Astrocyte (in vitro differentiated cells and primary cell): ENCODE data around the gene DSCAM. TPM values are rescaled to one million over a fixed set of nuclear protein-coding genes. Genes with fewer than 3 reads are reported as not detected.

ENCODE experiments used
- DNase-seq: peaks from one replicate; pipeline ENCODE4 v3.0.0-alpha.2; 2010; ENCODE audit warnings: low read depth
- FAIRE-seq: peaks from 2 replicates; lab custom pipeline; 2011; peaks lifted over from hg19 to GRCh38; lab: Jason Lieb, UNC
- H2AFZ ChIP-seq: 2 replicates; pipeline ENCODE4 v1.6.0; 2012; ENCODE audit warnings: low read depth, low read length, inconsistent platforms
- H3K27ac ChIP-seq: 2 replicates; pipeline ENCODE4 v1.5.1; 2011; ENCODE audit warnings: low read depth, low read length, inconsistent platforms
- H3K27me3 ChIP-seq: 2 replicates; pipeline ENCODE4 v1.6.0; 2011; ENCODE audit warnings: low read length, inconsistent platforms; ENCODE audit not compliant: insufficient read depth
- H3K36me3 ChIP-seq: 2 replicates; pipeline ENCODE4 v1.5.1; 2011; ENCODE audit warnings: low read length, inconsistent platforms; ENCODE audit not compliant: insufficient read depth
- H3K4me1 ChIP-seq: 2 replicates; pipeline ENCODE4 v1.5.1; 2011; ENCODE audit warnings: low read length, inconsistent platforms; ENCODE audit not compliant: insufficient read depth
- H3K4me2 ChIP-seq: 2 replicates; pipeline ENCODE4 v1.6.0; 2012; ENCODE audit warnings: low read length, inconsistent platforms
- H3K4me3 ChIP-seq: 2 replicates; pipeline ENCODE4 v1.5.1; 2011; ENCODE audit warnings: low read depth, mild to moderate bottlenecking, low read length, inconsistent platforms; ENCODE audit not compliant: insufficient read depth
- H3K79me2 ChIP-seq: 2 replicates; pipeline ENCODE4 v1.6.0; 2012; ENCODE audit warnings: mild to moderate bottlenecking, low read length, inconsistent platforms; ENCODE audit not compliant: insufficient read depth
- H3K9ac ChIP-seq: 2 replicates; pipeline ENCODE4 v1.6.0; 2012; ENCODE audit warnings: mild to moderate bottlenecking, low read length, inconsistent platforms
- H3K9me3 ChIP-seq: 2 replicates; pipeline ENCODE4 v1.5.1; 2012; ENCODE audit warnings: low read depth, mild to moderate bottlenecking, low read length, inconsistent platforms; ENCODE audit not compliant: insufficient read depth
- H4K20me1 ChIP-seq: 2 replicates; pipeline ENCODE4 v1.6.0; 2012; ENCODE audit warnings: low read length, inconsistent platforms; ENCODE audit not compliant: insufficient read depth
- H3K27ac Mint-ChIP-seq: one replicate; pipeline ENCODE4 v1.8.0; 2021; ENCODE audit warnings: mild to moderate bottlenecking, mixed read lengths; ENCODE audit not compliant: unreplicated experiment
- H3K27me3 Mint-ChIP-seq: one replicate; pipeline ENCODE4 v1.8.0; 2021; ENCODE audit warnings: low read depth, mixed read lengths; ENCODE audit not compliant: unreplicated experiment
- H3K36me3 Mint-ChIP-seq: one replicate; pipeline ENCODE4 v1.8.0; 2021; ENCODE audit warnings: low read depth, mixed read lengths; ENCODE audit not compliant: unreplicated experiment
- H3K4me1 Mint-ChIP-seq: one replicate; pipeline ENCODE4 v1.8.0; 2021; ENCODE audit warnings: low read depth, mixed read lengths; ENCODE audit not compliant: unreplicated experiment
- H3K4me3 Mint-ChIP-seq: one replicate; pipeline ENCODE4 v1.8.0; 2021; ENCODE audit warnings: mild to moderate bottlenecking, moderate library complexity, mixed read lengths; ENCODE audit not compliant: unreplicated experiment
- H3K9me3 Mint-ChIP-seq: one replicate; pipeline ENCODE4 v1.8.0; 2021; ENCODE audit warnings: mild to moderate bottlenecking, mixed read lengths; ENCODE audit not compliant: unreplicated experiment
- EZH2 ChIP-seq: IDR thresholded peaks from 2 replicates; pipeline ENCODE4 v1.6.1; 2012; ENCODE audit warnings: mild to moderate bottlenecking, low read length, inconsistent platforms; ENCODE audit not compliant: insufficient read depth
- total RNA-seq: library from RNA; stranded (reverse); gene quantifications from 2 replicates; pipeline ENCODE4 v1.2.1, GENCODE V29; 2021
- TF ChIP-seq, protein P1 (sequence below): IDR thresholded peaks from 2 replicates; pipeline ENCODE4 v1.5.1; 2011; ENCODE audit warnings: low read depth, mild to moderate bottlenecking, inconsistent platforms, low read length, moderate library complexity; ENCODE audit not compliant: insufficient read depth

DSCAM gene
- total RNA-seq, 1 donor from 2014 or later, result 0.18 TPM

DNA sequence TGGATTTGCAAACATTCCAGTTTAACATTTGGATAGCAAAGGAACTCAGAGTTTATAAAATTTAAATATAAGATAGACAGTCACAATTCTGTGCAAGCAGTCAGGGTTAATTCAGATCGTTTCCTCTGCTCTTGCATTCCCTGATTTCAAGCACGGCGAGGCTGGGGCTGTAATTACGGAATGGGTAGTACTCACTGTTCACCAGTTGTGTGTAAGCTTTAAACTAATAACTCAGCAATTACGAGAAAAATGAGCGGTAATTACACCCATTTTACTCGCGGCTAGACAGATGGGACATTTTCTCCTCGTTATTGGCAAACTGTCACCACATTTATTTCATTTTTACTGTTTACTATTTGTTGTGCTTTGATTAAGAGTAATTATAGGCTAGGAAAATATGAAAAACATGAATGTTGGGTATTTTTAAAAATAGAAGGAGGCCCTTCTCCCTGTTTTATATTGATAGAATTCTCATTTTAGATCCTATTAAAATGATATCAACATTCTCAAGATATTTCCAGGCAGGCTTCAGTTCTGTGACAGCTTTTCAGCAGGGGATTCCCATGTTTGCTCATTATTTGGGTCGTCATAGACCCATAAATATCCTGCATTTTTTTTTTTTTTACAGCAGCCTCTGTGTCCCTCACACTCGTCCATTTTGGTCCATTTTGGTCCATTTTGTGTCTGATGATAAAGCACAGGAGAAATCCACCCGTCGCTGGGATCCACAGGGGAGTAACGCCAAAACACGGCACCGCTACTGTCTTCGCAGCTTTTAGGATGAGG, 208.3 kb downstream of the DSCAM start:
- Mint-ChIP-seq H3K9me3 (peaks cover 17% of the 10 kb centered on the region), H3K36me3 (no peaks in the 10 kb centered on the region), H3K27ac (no peak overlapping the region), H3K4me1 (no peaks in the 10 kb centered on the region), H3K27me3 (no peaks in the 10 kb centered on the region), H3K4me3 (no peak overlapping the region)
- Histone ChIP-seq H3K4me2 (no peak overlapping the region), H3K4me1 (no peaks in the 10 kb centered on the region), H3K27ac (no peak overlapping the region), H4K20me1 (no peaks in the 10 kb centered on the region), H3K79me2 (no peaks in the 10 kb centered on the region), H3K27me3 (no peaks in the 10 kb centered on the region), H3K9ac (no peak overlapping the region), H3K4me3 (no peak overlapping the region), H2AFZ (no peak overlapping the region), H3K9me3 (no peaks in the 10 kb centered on the region), H3K36me3 (no peaks in the 10 kb centered on the region)
- DNase-seq (no peak), FAIRE-seq (no peak)
- no peak for TF ChIP-seq EZH2
- TF ChIP-seq, protein P1, sequence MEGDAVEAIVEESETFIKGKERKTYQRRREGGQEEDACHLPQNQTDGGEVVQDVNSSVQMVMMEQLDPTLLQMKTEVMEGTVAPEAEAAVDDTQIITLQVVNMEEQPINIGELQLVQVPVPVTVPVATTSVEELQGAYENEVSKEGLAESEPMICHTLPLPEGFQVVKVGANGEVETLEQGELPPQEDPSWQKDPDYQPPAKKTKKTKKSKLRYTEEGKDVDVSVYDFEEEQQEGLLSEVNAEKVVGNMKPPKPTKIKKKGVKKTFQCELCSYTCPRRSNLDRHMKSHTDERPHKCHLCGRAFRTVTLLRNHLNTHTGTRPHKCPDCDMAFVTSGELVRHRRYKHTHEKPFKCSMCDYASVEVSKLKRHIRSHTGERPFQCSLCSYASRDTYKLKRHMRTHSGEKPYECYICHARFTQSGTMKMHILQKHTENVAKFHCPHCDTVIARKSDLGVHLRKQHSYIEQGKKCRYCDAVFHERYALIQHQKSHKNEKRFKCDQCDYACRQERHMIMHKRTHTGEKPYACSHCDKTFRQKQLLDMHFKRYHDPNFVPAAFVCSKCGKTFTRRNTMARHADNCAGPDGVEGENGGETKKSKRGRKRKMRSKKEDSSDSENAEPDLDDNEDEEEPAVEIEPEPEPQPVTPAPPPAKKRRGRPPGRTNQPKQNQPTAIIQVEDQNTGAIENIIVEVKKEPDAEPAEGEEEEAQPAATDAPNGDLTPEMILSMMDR, result no peak

DNA sequence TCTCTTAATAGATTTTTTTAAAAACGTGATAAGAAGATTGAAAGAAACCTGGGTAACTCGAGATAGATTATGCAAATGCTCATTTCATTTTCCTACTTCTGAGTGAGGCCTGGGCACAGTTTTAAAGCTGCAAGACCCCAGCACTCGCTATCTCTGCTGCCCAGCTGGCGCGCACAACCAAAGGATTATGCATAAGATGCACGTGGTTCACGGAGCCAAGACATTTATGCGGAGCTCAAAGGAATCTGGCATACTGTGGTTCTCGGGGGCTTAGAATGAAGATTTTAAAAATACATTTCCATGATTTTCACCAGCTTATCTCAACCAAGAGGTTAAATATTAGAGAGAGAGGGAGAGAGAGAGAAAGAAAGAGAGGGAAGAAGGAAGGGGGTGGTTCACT, 210.9 kb downstream of the DSCAM start:
- Histone ChIP-seq H3K27ac (no peak overlapping the region), H4K20me1 (no peaks in the 10 kb centered on the region), H3K36me3 (no peaks in the 10 kb centered on the region), H3K4me2 (no peak overlapping the region), H2AFZ (no peak overlapping the region), H3K79me2 (no peaks in the 10 kb centered on the region), H3K9me3 (no peaks in the 10 kb centered on the region), H3K9ac (no peak overlapping the region), H3K4me3 (no peak overlapping the region), H3K4me1 (no peaks in the 10 kb centered on the region), H3K27me3 (no peaks in the 10 kb centered on the region)
- Mint-ChIP-seq H3K4me1 (no peaks in the 10 kb centered on the region), H3K9me3 (peaks cover 9% of the 10 kb centered on the region), H3K36me3 (no peaks in the 10 kb centered on the region), H3K4me3 (no peak overlapping the region), H3K27me3 (no peaks in the 10 kb centered on the region), H3K27ac (no peak overlapping the region)
- FAIRE-seq (no peak), DNase-seq (no peak)
- TF ChIP-seq, protein P1, result no peak
- no peak for TF ChIP-seq EZH2

DNA sequence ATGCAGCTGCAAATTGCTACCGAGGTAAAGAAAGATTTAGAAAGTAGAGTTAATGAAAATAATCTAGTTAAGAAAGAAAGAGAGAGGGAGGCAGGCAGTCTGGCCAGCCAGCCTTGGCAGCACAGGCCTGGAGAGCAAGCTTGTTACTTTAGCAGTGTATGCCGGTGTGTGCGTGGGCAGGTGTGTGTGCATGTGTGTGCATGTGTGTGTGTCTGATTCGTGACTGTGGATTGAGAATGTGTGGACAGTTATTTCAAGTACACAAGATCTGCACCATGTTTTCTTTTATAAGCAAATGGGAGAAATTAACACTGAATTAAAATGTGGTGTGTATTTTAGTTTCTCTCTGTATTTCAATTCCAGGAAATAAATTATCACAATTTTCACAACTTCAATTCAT, 211.6 kb downstream of the DSCAM start:
- H3K4me1 Mint-ChIP-seq, result no peaks in the 10 kb centered on the region
- H3K9me3 Mint-ChIP-seq, result peaks cover 3% of the 10 kb centered on the region
- FAIRE-seq (no peak), DNase-seq (no peak)
- no peak overlapping the region for H3K4me3 ChIP-seq
- H3K79me2 ChIP-seq, result no peaks in the 10 kb centered on the region
- no peaks in the 10 kb centered on the region for H3K36me3 ChIP-seq
- no peaks in the 10 kb centered on the region for H3K27me3 ChIP-seq
- no peak overlapping the region for H3K27ac Mint-ChIP-seq
- no peak overlapping the region for H2AFZ ChIP-seq
- H3K27ac ChIP-seq, result no peak overlapping the region
- H3K9me3 ChIP-seq, result no peaks in the 10 kb centered on the region
- H3K4me2 ChIP-seq, result no peak overlapping the region
- no peak overlapping the region for H3K9ac ChIP-seq
- H3K4me1 ChIP-seq, result no peaks in the 10 kb centered on the region
- no peak overlapping the region for H3K4me3 Mint-ChIP-seq
- H3K36me3 Mint-ChIP-seq, result no peaks in the 10 kb centered on the region
- TF ChIP-seq, protein P1, result no peak
- no peak for TF ChIP-seq EZH2
- no peaks in the 10 kb centered on the region for H3K27me3 Mint-ChIP-seq
- H4K20me1 ChIP-seq, result no peaks in the 10 kb centered on the region
